ENCODE measurements around the gene PRPF8.
"Not testable (repeated sequence)": the region's sequence is repeated elsewhere in the genome, so short reads cannot be mapped to it uniquely, and the experiment has no call there.

PRPF8 gene

GRCh38 chr17:1707107-1707506, 22.4 kb upstream of the PRPF8 start:
- peaks cover 23% of the 10 kb centered on the region for H3K27me3 ChIP-seq (replicated peaks; ENCODE audit: insufficient read depth, low read length)
- H3K4me2 ChIP-seq (ENCODE audit: low read depth, low read length) = no peak overlapping the region
- no peak for DNase-seq
- H2AFZ ChIP-seq (ENCODE audit: low read length) = no peak overlapping the region
- no peaks in the 10 kb centered on the region for H4K20me1 ChIP-seq (ENCODE audit: insufficient read depth, low read length)
- no peak overlapping the region for H3K4me3 ChIP-seq (ENCODE audit: low read length)
- H3K9ac ChIP-seq (ENCODE audit: low read length) = no peak overlapping the region
- H3K79me2 ChIP-seq (ENCODE audit: low read length) = no peaks in the 10 kb centered on the region
- 0 out of 2 replicates have a peak, but pooled peaks cover 2% of the 10 kb centered on the region for H3F3A ChIP-seq (ENCODE audit: insufficient read depth, low read length)
- no peaks in the 10 kb centered on the region for H3K36me3 ChIP-seq (replicated peaks; ENCODE audit: insufficient read depth, low read length)
- H3K9me2 ChIP-seq (replicated peaks; ENCODE audit: insufficient read depth, low read length) = no peaks in the 10 kb centered on the region
- TF ChIP-seq EZH2phosphoT487 (IDR thresholded peaks at IDR 0.05; ENCODE audit: low read length) = no peak
- TF ChIP-seq EZH2 (optimal IDR thresholded peaks at IDR 0.05; ENCODE audit: low read depth, low read length) = no peak
- TF ChIP-seq CTCF (IDR thresholded peaks at IDR 0.05; ENCODE audit: low read length) = no peak
- H3K4me1 ChIP-seq (ENCODE audit: low read length) = no peaks in the 10 kb centered on the region
- H3K9me3 ChIP-seq (replicated peaks; ENCODE audit: insufficient read depth, low read length) = no peaks in the 10 kb centered on the region
- no peak overlapping the region for H3K27ac ChIP-seq (ENCODE audit: low read length)

- H3K9me2 ChIP-seq (replicated peaks; ENCODE audit: insufficient read depth, low read length) = no peaks in the 10 kb centered on the region
These were observed 20.3 kb upstream of the PRPF8 start for GRCh38 chr17:1705004-1705403.

GRCh38 chr17:1703063-1703462, 18.4 kb upstream of the PRPF8 start:
- TF ChIP-seq EZH2 (optimal IDR thresholded peaks at IDR 0.05; ENCODE audit: low read depth, low read length) = no peak
- TF ChIP-seq CTCF (IDR thresholded peaks at IDR 0.05; ENCODE audit: low read length) = no peak
- no peak for TF ChIP-seq EZH2phosphoT487 (IDR thresholded peaks at IDR 0.05; ENCODE audit: low read length)
- Histone ChIP-seq H3K27ac (ENCODE audit: low read length) (no peak overlapping the region), H3K9ac (ENCODE audit: low read length) (no peak overlapping the region), H3K36me3 (replicated peaks; ENCODE audit: insufficient read depth, low read length) (no peaks in the 10 kb centered on the region), H3K4me2 (ENCODE audit: low read depth, low read length) (no peak overlapping the region), H2AFZ (ENCODE audit: low read length) (no peak overlapping the region), H3K27me3 (replicated peaks; ENCODE audit: insufficient read depth, low read length) (peaks cover 22% of the 10 kb centered on the region), H3K79me2 (ENCODE audit: low read length) (no peaks in the 10 kb centered on the region), H3K4me3 (ENCODE audit: low read length) (no peak overlapping the region), H3K4me1 (ENCODE audit: low read length) (no peaks in the 10 kb centered on the region), H3F3A (ENCODE audit: insufficient read depth, low read length) (0 out of 2 replicates have a peak, but pooled peaks cover 2% of the 10 kb centered on the region), H3K9me2 (replicated peaks; ENCODE audit: insufficient read depth, low read length) (no peaks in the 10 kb centered on the region), H4K20me1 (ENCODE audit: insufficient read depth, low read length) (no peaks in the 10 kb centered on the region), H3K9me3 (replicated peaks; ENCODE audit: insufficient read depth, low read length) (no peaks in the 10 kb centered on the region)
- DNase-seq = no peak

More at GRCh38 chr17:1705004-1705403, 20.3 kb upstream of the PRPF8 start:
- no peak overlapping the region for H2AFZ ChIP-seq (ENCODE audit: low read length)
- H3F3A ChIP-seq (ENCODE audit: insufficient read depth, low read length) = 0 out of 2 replicates have a peak, but pooled peaks cover 2% of the 10 kb centered on the region
- H3K27ac ChIP-seq (ENCODE audit: low read length) = no peak overlapping the region
- no peaks in the 10 kb centered on the region for H3K4me1 ChIP-seq (ENCODE audit: low read length)
- no peaks in the 10 kb centered on the region for H3K9me3 ChIP-seq (replicated peaks; ENCODE audit: insufficient read depth, low read length)
- no peak overlapping the region for H3K4me3 ChIP-seq (ENCODE audit: low read length)
- H3K79me2 ChIP-seq (ENCODE audit: low read length) = no peaks in the 10 kb centered on the region
- H3K4me2 ChIP-seq (ENCODE audit: low read depth, low read length) = no peak overlapping the region
- H3K36me3 ChIP-seq (replicated peaks; ENCODE audit: insufficient read depth, low read length) = no peaks in the 10 kb centered on the region
- peaks cover 23% of the 10 kb centered on the region for H3K27me3 ChIP-seq (replicated peaks; ENCODE audit: insufficient read depth, low read length)
- no peak for DNase-seq
- H3K9ac ChIP-seq (ENCODE audit: low read length) = no peak overlapping the region
- TF ChIP-seq CTCF (IDR thresholded peaks at IDR 0.05; ENCODE audit: low read length) (no peak), EZH2phosphoT487 (IDR thresholded peaks at IDR 0.05; ENCODE audit: low read length) (no peak), EZH2 (optimal IDR thresholded peaks at IDR 0.05; ENCODE audit: low read depth, low read length) (no peak)
- no peaks in the 10 kb centered on the region for H4K20me1 ChIP-seq (ENCODE audit: insufficient read depth, low read length)

- H3K79me2 ChIP-seq (ENCODE audit: low read length); H3K4me2 ChIP-seq (ENCODE audit: low read depth, low read length); H3K36me3 ChIP-seq (replicated peaks; ENCODE audit: insufficient read depth, low read length); H3F3A ChIP-seq (ENCODE audit: insufficient read depth, low read length); DNase-seq; H4K20me1 ChIP-seq (ENCODE audit: insufficient read depth, low read length); H3K9me2 ChIP-seq (replicated peaks; ENCODE audit: insufficient read depth, low read length); H3K27ac ChIP-seq (ENCODE audit: low read length); H3K9ac ChIP-seq (ENCODE audit: low read length); H3K4me3 ChIP-seq (ENCODE audit: low read length); H3K27me3 ChIP-seq (replicated peaks; ENCODE audit: insufficient read depth, low read length); H2AFZ ChIP-seq (ENCODE audit: low read length); H3K9me3 ChIP-seq (replicated peaks; ENCODE audit: insufficient read depth, low read length); H3K4me1 ChIP-seq (ENCODE audit: low read length): not testable (repeated sequence)
These were observed 15.2 kb upstream of the PRPF8 start for GRCh38 chr17:1699891-1700290.

Data from MM.1S (cell line).